Activated T-helper 1 cell treated with Interleukin-2 at 50 U/mL for 16 hours (primary cell): ENCODE results near the gene ACAP2.
"Not testable (repeated sequence)": the region's sequence is repeated elsewhere in the genome, so short reads cannot be mapped to it uniquely, and the experiment has no call there.

Experiments
- DNase-seq: peaks from one replicate; pipeline ENCODE4 v3.0.0-alpha.2; 2020; ENCODE audit warnings: low read depth

ACAP2 gene

GRCh38 chr3:195442573-195443390 is at the start of gene ACAP2:
Gene ACAP2 (minus strand): TSS chr3:195443020. CDS start chr3:195442847, 173 bp downstream.
- DNase-seq: peak; percentile 99

GRCh38 chr3:195475614-195476013 is 32.8 kb upstream of the ACAP2 start:
- DNase-seq: no peak

GRCh38 chr3:195475116-195475515 is 32.3 kb upstream of the ACAP2 start:
- DNase-seq: not testable (repeated sequence)

- no peak for DNase-seq
These were observed 26.0 kb upstream of the ACAP2 start for GRCh38 chr3:195468841-195469240.

GRCh38 chr3:195468391-195468776 is 25.6 kb upstream of the ACAP2 start:
- DNase-seq: no peak

GRCh38 chr3:195467641-195468390 is 25.0 kb upstream of the ACAP2 start:
- no peak for DNase-seq

- DNase-seq: no peak
These were observed 23.4 kb upstream of the ACAP2 start for GRCh38 chr3:195466251-195466650.

GRCh38 chr3:195462922-195463321 is 20.1 kb upstream of the ACAP2 start:
- not testable (repeated sequence) for DNase-seq

GRCh38 chr3:195462308-195462610 is 19.4 kb upstream of the ACAP2 start:
- DNase-seq: no peak

GRCh38 chr3:195461594-195462307 is 18.9 kb upstream of the ACAP2 start:
- DNase-seq: no peak

- no peak for DNase-seq
These were observed 17.4 kb upstream of the ACAP2 start for GRCh38 chr3:195460091-195460713.

GRCh38 chr3:195458316-195458717 is 15.5 kb upstream of the ACAP2 start:
- no peak for DNase-seq

GRCh38 chr3:195455789-195456188 is 13.0 kb upstream of the ACAP2 start:
- DNase-seq: no peak

- DNase-seq: no peak
These were observed 10.4 kb upstream of the ACAP2 start for GRCh38 chr3:195453236-195453635.

- no peak for DNase-seq
These were observed 8.7 kb upstream of the ACAP2 start for GRCh38 chr3:195451373-195452015.

GRCh38 chr3:195450731-195451229 is 8.0 kb upstream of the ACAP2 start:
- no peak for DNase-seq

GRCh38 chr3:195448205-195448875 is 5.5 kb upstream of the ACAP2 start:
- no peak for DNase-seq

GRCh38 chr3:195447201-195447600 is 4.4 kb upstream of the ACAP2 start:
- DNase-seq: no peak

GRCh38 chr3:195446359-195446758 is 3.5 kb upstream of the ACAP2 start:
- DNase-seq: no peak

GRCh38 chr3:195445885-195446284 is 3.1 kb upstream of the ACAP2 start:
- DNase-seq: no peak

- DNase-seq: no peak
These were observed 670 bp upstream of the ACAP2 start for GRCh38 chr3:195443391-195443989.
